ENCODE measurements around the gene TMC4.
"Not testable (repeated sequence)": the region's sequence is repeated elsewhere in the genome, so short reads cannot be mapped to it uniquely, and the experiment has no call there.

TMC4 gene

GRCh38 chr19:54203151-54203611 lies 30.2 kb upstream of the TMC4 start:
- no peak for DNase-seq (ENCODE audit: low read depth)

GRCh38 chr19:54201980-54202379 lies 29.0 kb upstream of the TMC4 start:
- no peak for DNase-seq (ENCODE audit: low read depth)

- DNase-seq (ENCODE audit: low read depth), result no peak
Observed at GRCh38 chr19:54201172-54201701, 28.3 kb upstream of the TMC4 start.

- no peak for DNase-seq (ENCODE audit: low read depth)
Observed at GRCh38 chr19:54199401-54199800, 26.4 kb upstream of the TMC4 start.

GRCh38 chr19:54197121-54197520 lies 24.2 kb upstream of the TMC4 start:
- DNase-seq (ENCODE audit: low read depth), result no peak

- no peak for DNase-seq (ENCODE audit: low read depth)
Observed at GRCh38 chr19:54196536-54196935, 23.6 kb upstream of the TMC4 start.

- DNase-seq (ENCODE audit: low read depth), result not testable (repeated sequence)
Observed at GRCh38 chr19:54194463-54194862, 21.5 kb upstream of the TMC4 start.

- no peak for DNase-seq (ENCODE audit: low read depth)
Observed at GRCh38 chr19:54193011-54193410, 20.1 kb upstream of the TMC4 start.

GRCh38 chr19:54191811-54192453 lies 19.0 kb upstream of the TMC4 start:
- no peak for DNase-seq (ENCODE audit: low read depth)

- peak; percentile 58 for DNase-seq (ENCODE audit: low read depth)
Observed at GRCh38 chr19:54191011-54191810, 18.3 kb upstream of the TMC4 start, which contains the start of gene TSEN34. TSS of gene TSEN34 (plus strand) at chr19:54191308. CDS start at chr19:54191365, 57 bp downstream.

- peak; percentile 99 for DNase-seq (ENCODE audit: low read depth)
Observed at GRCh38 chr19:54190503-54191010, 17.6 kb upstream of the TMC4 start.

GRCh38 chr19:54189735-54190502 lies 17.0 kb upstream of the TMC4 start:
- DNase-seq (ENCODE audit: low read depth), result peak; percentile 99

- DNase-seq (ENCODE audit: low read depth), result no peak
Observed at GRCh38 chr19:54189145-54189734, 16.3 kb upstream of the TMC4 start, which contains the start of gene MBOAT7. TSS of gene MBOAT7 (minus strand) at chr19:54189580. CDS start at chr19:54188508, 1,072 bp downstream.

- peak; percentile 45 for DNase-seq (ENCODE audit: low read depth)
Observed at GRCh38 chr19:54188215-54188871, 15.4 kb upstream of the TMC4 start.

GRCh38 chr19:54186934-54187381 lies 14.0 kb upstream of the TMC4 start:
- no peak for DNase-seq (ENCODE audit: low read depth)

- DNase-seq (ENCODE audit: low read depth), result no peak
Observed at GRCh38 chr19:54186351-54186750, 13.4 kb upstream of the TMC4 start.

- no peak for DNase-seq (ENCODE audit: low read depth)
Observed at GRCh38 chr19:54183431-54183830, 10.5 kb upstream of the TMC4 start.

- DNase-seq (ENCODE audit: low read depth), result not testable (repeated sequence)
Observed at GRCh38 chr19:54181894-54182293, 8.9 kb upstream of the TMC4 start.

GRCh38 chr19:54180691-54181091 lies 7.7 kb upstream of the TMC4 start:
- DNase-seq (ENCODE audit: low read depth), result no peak

GRCh38 chr19:54179921-54180461 lies 7.0 kb upstream of the TMC4 start:
- DNase-seq (ENCODE audit: low read depth), result no peak
